ENCODE data around the gene HDGF.

DNA sequence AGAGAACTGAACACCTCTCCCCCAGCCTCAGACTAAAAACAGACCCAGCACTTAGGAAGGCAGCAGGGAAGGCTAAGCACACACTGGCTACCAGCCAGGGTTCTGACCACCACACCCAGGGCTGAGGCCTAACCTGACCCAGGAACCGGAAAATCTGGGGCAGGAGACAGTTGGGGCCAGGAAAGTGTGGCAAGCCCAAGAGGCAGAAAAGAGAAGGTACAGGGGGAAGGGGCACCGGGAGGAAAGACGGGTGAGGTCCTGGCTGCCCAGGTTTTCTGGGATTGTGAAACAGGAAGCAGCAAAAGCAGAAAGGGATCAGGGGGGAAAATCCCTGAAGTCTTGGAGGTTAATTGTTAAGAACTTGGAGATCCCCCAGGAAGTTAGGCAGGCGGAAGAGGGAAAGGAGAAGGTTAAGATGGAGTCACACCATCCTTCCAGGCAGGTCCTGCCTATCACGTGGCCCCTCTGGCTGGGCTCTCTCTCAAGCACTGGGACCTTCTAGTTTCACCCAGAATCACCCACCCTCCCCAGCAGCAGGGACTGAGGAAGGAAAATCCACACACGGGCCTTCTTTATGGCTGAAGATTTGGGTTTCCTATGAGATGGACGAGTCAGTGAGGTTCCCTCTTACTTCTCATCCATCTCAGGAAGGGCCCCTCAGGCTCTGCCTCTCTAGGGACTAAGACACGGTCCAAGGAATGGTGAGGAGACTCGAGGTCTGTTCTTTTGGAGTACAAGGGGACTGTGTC lies 2.6 kb downstream of the HDGF start:
- TF ChIP-seq CTCF (conservative IDR thresholded peaks at IDR 0.05) (no peak), EZH2 (IDR thresholded peaks at IDR 0.05; ENCODE audit: low read depth) (no peak)

All from PC-9 (cell line).